CD14-positive monocyte (primary cell): ENCODE data around the gene ULK3. TPM values are rescaled to one million over a fixed set of nuclear protein-coding genes. Genes with fewer than 3 reads are reported as not detected.
A peak's percentile ranks its signal among the peaks of the same experiment; 100 is the strongest.

Experiments used
- DNase-seq, 3 donors: peaks; one replicate each; pipeline ENCODE4 v3.0.0-alpha.2; 2011 to 2022
- H2AFZ ChIP-seq: 2 replicates; pipeline ENCODE4 v1.6.0; 2012; ENCODE audit warnings: mild to moderate bottlenecking, low read depth, low read length, inconsistent platforms; ENCODE audit not compliant: insufficient read depth, poor library complexity, severe bottlenecking
- H3K27ac ChIP-seq, 2 donors: 1 replicate in 1 of 2; 2 replicates in 1 of 2; pipeline ENCODE4 v1.5.1; 2012 to 2013; ENCODE audit warnings: low read length in 2 of 2, control low read depth in 1 of 2, inconsistent platforms in 1 of 2, low read depth in 1 of 2, mild to moderate bottlenecking in 1 of 2
- H3K27me3 ChIP-seq, 2 donors: one replicate each; pipeline versions ENCODE4 v1.6.0 to v1.6.1; 2011 to 2013; ENCODE audit warnings: low read length in 2 of 2; ENCODE audit not compliant: control insufficient read depth in 2 of 2, insufficient read depth in 2 of 2
- H3K36me3 ChIP-seq, 2 donors: replicated peaks in 1 of 2; 1 replicate in 1 of 2; 2 replicates in 1 of 2; pipeline versions ENCODE4 v1.5.1 to v1.6.1; 2012 to 2013; ENCODE audit warnings: low read length in 2 of 2, control low read depth in 1 of 2, inconsistent platforms in 1 of 2, mild to moderate bottlenecking in 1 of 2; ENCODE audit not compliant: insufficient read depth in 2 of 2, control insufficient read depth in 1 of 2
- H3K4me1 ChIP-seq, 2 donors: 1 replicate in 1 of 2; 2 replicates in 1 of 2; pipeline versions ENCODE4 v1.5.1 to v1.6.1; 2012 to 2013; ENCODE audit warnings: low read length in 2 of 2, control low read depth in 1 of 2, inconsistent platforms in 1 of 2, mild to moderate bottlenecking in 1 of 2, moderate library complexity in 1 of 2; ENCODE audit not compliant: insufficient read depth in 2 of 2, control insufficient read depth in 1 of 2
- H3K4me2 ChIP-seq: replicated peaks from 2 replicates; pipeline ENCODE3; 2012; ENCODE audit warnings: low read length, moderate library complexity, mild to moderate bottlenecking; ENCODE audit not compliant: poor library complexity, severe bottlenecking; ENCODE audit errors: extremely low read depth
- H3K4me3 ChIP-seq, 3 experiments: fragments of 200-600 bp in 1 of 3; sonication (generic) in 1 of 3; replicated peaks in 1 of 3; 1 replicate in 2 of 3; 2 replicates in 1 of 3; pipeline ENCODE4 v1.5.1; 2011 to 2013; ENCODE audit warnings: low read length in 3 of 3, mild to moderate bottlenecking in 3 of 3, control low read depth in 2 of 3, low read depth in 2 of 3, inconsistent platforms in 1 of 3, moderate library complexity in 1 of 3
- H3K79me2 ChIP-seq: 2 replicates; pipeline ENCODE4 v1.6.0; 2012; ENCODE audit warnings: mild to moderate bottlenecking, control low read depth, inconsistent platforms, low read length, moderate library complexity; ENCODE audit not compliant: insufficient read depth
- H3K9ac ChIP-seq: 2 replicates; pipeline ENCODE4 v1.6.0; 2017; ENCODE audit warnings: low read length, mild to moderate bottlenecking; ENCODE audit not compliant: insufficient read depth, poor library complexity, severe bottlenecking
- H3K9me3 ChIP-seq, 2 donors: replicated peaks in 1 of 2; 1 replicate in 1 of 2; 2 replicates in 1 of 2; pipeline versions ENCODE4 v1.5.1 to v1.6.1; 2012 to 2013; ENCODE audit warnings: low read length in 2 of 2, control low read depth in 1 of 2; ENCODE audit not compliant: control insufficient read depth in 1 of 2, insufficient read depth in 1 of 2
- H4K20me1 ChIP-seq: 2 replicates; pipeline ENCODE4 v1.6.0; 2012; ENCODE audit warnings: mild to moderate bottlenecking, low read length, control low read depth, moderate library complexity; ENCODE audit not compliant: insufficient read depth
- H3K27ac Mint-ChIP-seq, 7 donors: one replicate each; pipeline ENCODE4 v1.8.0; 2020; ENCODE audit warnings: mild to moderate bottlenecking in 7 of 7, mixed read lengths in 7 of 7, moderate library complexity in 6 of 7, inconsistent platforms in 2 of 7
- H3K27me3 Mint-ChIP-seq, 3 donors: one replicate each; pipeline ENCODE4 v1.8.0; 2021 to 2022; ENCODE audit warnings: low read depth in 3 of 3, mild to moderate bottlenecking in 3 of 3, mixed read lengths in 3 of 3, moderate library complexity in 3 of 3, inconsistent platforms in 1 of 3
- H3K36me3 Mint-ChIP-seq, 2 donors: one replicate each; pipeline ENCODE4 v1.8.0; 2020; ENCODE audit warnings: mixed read lengths in 2 of 2, inconsistent platforms in 1 of 2, mild to moderate bottlenecking in 1 of 2
- H3K4me1 Mint-ChIP-seq: one replicate; pipeline ENCODE4 v1.8.0; 2020; ENCODE audit warnings: mild to moderate bottlenecking, mixed read lengths
- H3K4me3 Mint-ChIP-seq, 2 donors: one replicate each; pipeline ENCODE4 v1.8.0; 2020; ENCODE audit warnings: mild to moderate bottlenecking in 2 of 2, mixed read lengths in 2 of 2, moderate library complexity in 1 of 2
- H3K9me3 Mint-ChIP-seq, 7 donors: one replicate each; pipeline ENCODE4 v1.8.0; 2020 to 2022; ENCODE audit warnings: mixed read lengths in 7 of 7, mild to moderate bottlenecking in 6 of 7, moderate library complexity in 6 of 7, inconsistent platforms in 2 of 7
- CTCF ChIP-seq: fragments of 200-600 bp; IDR thresholded peaks from one replicate; pipeline ENCODE4 v1.8.0; 2022; ENCODE audit warnings: antibody characterized with exemption, mild to moderate bottlenecking
- WGBS: methylation state at CpG from one replicate; pipeline ENCODE4 v1.1.5; 2013; ENCODE audit warnings: missing lambda C conversion rate; ENCODE audit not compliant: insufficient coverage; 5-methylcytosine and 5-hydroxymethylcytosine counted together
- intact Hi-C, 2 donors: fragments of 100-400 bp; cut with micrococcal nuclease; formaldehyde crosslinking; loops; one replicate each; pipeline versions ENCODE4 v1.15.0 to v1.15.1; 2023
- polyA plus RNA-seq, 3 donors: library from polyadenylated mRNA; depleted of rRNA in 1 of 3; unstranded in 2 of 3; stranded (reverse) in 1 of 3; fragments of 300-500 nt in 2 of 3; fragments of >200 nt in 1 of 3; fragmentation: Illumina TruSeq in 2 of 3; gene quantifications; 1 replicate in 2 of 3; 2 replicates in 1 of 3; pipeline ENCODE4 v1.2.3, GENCODE V29; 2012 to 2021

The ULK3 gene
- polyA plus RNA-seq, 3 donors: 9.4 to 58.7 (median 16.0) TPM

DNA sequence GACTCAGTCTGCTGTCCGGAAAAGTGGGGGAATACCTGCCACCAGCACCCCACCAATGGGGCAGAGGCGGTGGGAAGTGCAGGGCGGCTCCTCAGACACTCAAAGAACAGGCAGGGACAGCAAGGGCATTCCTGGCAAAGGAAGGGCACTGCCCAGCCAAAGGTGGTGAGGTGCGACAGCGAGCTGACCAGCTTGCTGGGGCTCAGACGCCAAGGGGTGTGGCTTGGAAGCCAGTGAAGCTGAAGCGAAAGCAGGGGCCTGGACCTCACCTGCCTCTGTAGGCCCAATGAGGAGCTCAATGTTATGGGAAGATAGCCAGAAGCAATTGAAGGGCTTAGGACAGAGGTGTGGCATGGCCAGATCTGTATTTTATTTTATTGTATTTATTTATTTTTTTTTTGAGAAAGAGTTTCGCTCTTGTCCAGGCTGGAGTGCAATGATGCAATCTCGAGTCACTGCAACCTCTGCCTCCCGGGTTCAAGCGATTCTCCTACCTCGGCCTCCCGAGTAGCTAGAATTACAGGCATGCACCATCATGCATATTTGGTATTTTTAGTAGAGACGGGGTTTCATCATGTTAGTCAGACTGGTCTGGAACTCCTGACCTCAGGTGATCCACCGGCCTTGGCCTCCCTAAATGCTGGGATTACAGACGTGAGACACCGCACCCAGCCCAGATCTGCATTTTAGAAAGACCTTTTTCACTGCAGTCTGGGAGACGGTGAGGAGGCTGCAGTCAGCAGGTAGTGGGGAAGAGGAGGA, 34.7 kb downstream of the ULK3 start:
- H3K9me3 ChIP-seq: no peaks in the 10 kb centered on the region
- H3K4me1 ChIP-seq: no peaks in the 10 kb centered on the region
- Mint-ChIP-seq H3K4me3 (no peak overlapping the region), H3K27ac (peak overlapping the region in 1 of 7 donors; percentile 33), H3K27me3 (peaks cover 3 to 9% (median 4%) of the 10 kb centered on the region in 3 donors), H3K36me3 (peaks cover 12 to 16% of the 10 kb centered on the region in 2 donors), H3K9me3 (no peaks in the 10 kb centered on the region), H3K4me1 (peaks cover 3% of the 10 kb centered on the region)
- H3K4me3 ChIP-seq: no peak overlapping the region
- no peak for DNase-seq
- no peak for TF ChIP-seq CTCF
- no peak overlapping the region for H3K9ac ChIP-seq
- no peak overlapping the region for H3K27ac ChIP-seq
- no peaks in the 10 kb centered on the region for H3K79me2 ChIP-seq
- H3K4me2 ChIP-seq: no peak overlapping the region
- H2AFZ ChIP-seq: no peak overlapping the region
- peaks cover 21% of the 10 kb centered on the region for H4K20me1 ChIP-seq
- peaks cover 11 to 15% of the 10 kb centered on the region in 2 donors for H3K36me3 ChIP-seq
- H3K27me3 ChIP-seq: no peaks in the 10 kb centered on the region
- intact Hi-C loops: loop anchor here (10.0 kb wide), 1 partner anchor 173 kb away; no protein-coding TSS in a partner anchor
- 93% methylated on average over 11 of the region's 18 CpGs for WGBS

DNA sequence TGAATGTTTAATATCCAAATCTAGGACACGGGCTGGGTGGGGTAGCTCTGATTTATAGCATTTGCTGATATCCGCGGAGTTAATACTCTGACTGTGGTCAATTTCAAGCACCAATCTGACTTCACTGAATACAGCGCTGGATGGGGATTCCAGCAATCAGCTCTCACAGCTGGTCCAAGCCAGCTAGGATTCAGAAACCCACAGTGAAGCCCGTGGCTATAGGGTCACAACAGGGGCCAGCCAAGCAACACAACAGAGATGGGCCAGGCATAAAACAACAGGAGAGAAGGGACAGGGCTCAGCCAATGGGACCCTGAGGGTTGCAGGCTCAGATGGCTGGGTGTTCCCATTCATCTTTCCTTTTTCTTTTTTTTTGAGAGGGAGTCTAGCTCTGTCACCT, 35.7 kb downstream of the ULK3 start:
- no peaks in the 10 kb centered on the region for H3K79me2 ChIP-seq
- peaks cover 21 to 25% of the 10 kb centered on the region in 2 donors for H3K36me3 ChIP-seq
- H3K27ac ChIP-seq: no peak overlapping the region
- no peak overlapping the region for H3K4me2 ChIP-seq
- H3K27me3 ChIP-seq: no peaks in the 10 kb centered on the region
- H4K20me1 ChIP-seq: peaks cover 31% of the 10 kb centered on the region
- WGBS: 75% methylated on average over 5 of the region's 5 CpGs
- Mint-ChIP-seq H3K4me3 (no peak overlapping the region), H3K27ac (peak overlapping the region in 2 of 7 donors; percentile 40 to 43), H3K27me3 (peaks cover 3 to 6% (median 4%) of the 10 kb centered on the region in 3 donors), H3K36me3 (peaks cover 20 to 26% of the 10 kb centered on the region in 2 donors), H3K9me3 (no peaks in the 10 kb centered on the region), H3K4me1 (peaks cover 3% of the 10 kb centered on the region)
- no peak overlapping the region for H3K4me3 ChIP-seq
- H2AFZ ChIP-seq: no peak overlapping the region
- H3K9ac ChIP-seq: no peak overlapping the region
- DNase-seq: no peak
- no peaks in the 10 kb centered on the region for H3K9me3 ChIP-seq
- no peaks in the 10 kb centered on the region for H3K4me1 ChIP-seq
- intact Hi-C loops: loop anchor here (10.0 kb wide), 1 partner anchor 172 kb away; no protein-coding TSS in a partner anchor
- no peak for TF ChIP-seq CTCF
